ENCODE results near the gene POPDC2.

- no peak for TF ChIP-seq CTCF (IDR thresholded peaks at IDR 0.05)
- TF ChIP-seq POLR2AphosphoS5 (IDR thresholded peaks at IDR 0.05) = no peak
- no peak for TF ChIP-seq POLR2A (IDR thresholded peaks at IDR 0.05)
Measured at GRCh38 chr3:119604878-119605277, 55.5 kb downstream of the POPDC2 start.
